Common myeloid progenitor, CD34-positive (primary cell): Measurements from ENCODE around the gene MT1A.

Experiments
- CTCF ChIA-PET: fragments of 350-600 bp; sonication (Branson Sonifier 250); formaldehyde crosslinking; loops from one replicate; lab custom pipeline; 2021; ENCODE audit warnings: antibody characterized with exemption; lab: Charles Lee
- POLR2A ChIA-PET: fragments of 350-600 bp; sonication (Branson Sonifier 250); formaldehyde crosslinking; loops from one replicate; lab custom pipeline; 2021; ENCODE audit warnings: antibody characterized with exemption; lab: Charles Lee
- DNase-seq, 3 donors: peaks; one replicate each; pipeline versions ENCODE4 v3.0.0 to v3.0.0-alpha.2; 2013
- H3K27ac ChIP-seq, 2 experiments: 1 replicate in 1 of 2; 2 replicates in 1 of 2; pipeline ENCODE4 v1.7.0; 2013; ENCODE audit warnings: inconsistent platforms in 2 of 2, low read length in 2 of 2, mild to moderate bottlenecking in 2 of 2, low read depth in 1 of 2, moderate library complexity in 1 of 2; ENCODE audit not compliant: severe bottlenecking in 2 of 2, insufficient read depth in 1 of 2, poor library complexity in 1 of 2
- H3K27me3 ChIP-seq, 5 experiments: replicated peaks in 2 of 5; 1 replicate in 3 of 5; 2 replicates in 2 of 5; pipeline versions ENCODE4 v1.6.1 to v1.7.0; 2013; ENCODE audit warnings: low read length in 4 of 5, mild to moderate bottlenecking in 2 of 5, moderate library complexity in 2 of 5, inconsistent platforms in 1 of 5; ENCODE audit not compliant: insufficient read depth in 5 of 5, control insufficient read depth in 4 of 5
- H3K36me3 ChIP-seq, 4 experiments: 1 replicate in 2 of 4; 2 replicates in 2 of 4; pipeline versions ENCODE4 v1.6.1 to v1.7.0; 2013; ENCODE audit warnings: low read length in 3 of 4, control low read depth in 1 of 4, mild to moderate bottlenecking in 1 of 4; ENCODE audit not compliant: control insufficient read depth in 4 of 4, insufficient read depth in 4 of 4
- H3K4me1 ChIP-seq, 4 experiments: 1 replicate in 3 of 4; 2 replicates in 1 of 4; pipeline versions ENCODE4 v1.6.1 to v1.7.1; 2013; ENCODE audit warnings: low read length in 3 of 4, mild to moderate bottlenecking in 3 of 4, control low read depth in 1 of 4, inconsistent platforms in 1 of 4, moderate library complexity in 1 of 4; ENCODE audit not compliant: control insufficient read depth in 4 of 4, insufficient read depth in 4 of 4; ENCODE audit errors: control extremely low read depth in 1 of 4
- H3K4me3 ChIP-seq, 7 experiments: 1 replicate in 4 of 7; 2 replicates in 3 of 7; pipeline versions ENCODE4 v1.5.1 to v1.7.0; 2013; ENCODE audit warnings: mild to moderate bottlenecking in 7 of 7, low read length in 6 of 7, moderate library complexity in 6 of 7, inconsistent platforms in 2 of 7, low read depth in 2 of 7, control low read depth in 1 of 7; ENCODE audit not compliant: insufficient read depth in 4 of 7, control insufficient read depth in 1 of 7; ENCODE audit errors: extremely low read depth in 1 of 7
- H3K9me3 ChIP-seq, 5 experiments: 1 replicate in 4 of 5; 2 replicates in 1 of 5; pipeline versions ENCODE4 v1.6.1 to v1.7.1; 2013; ENCODE audit warnings: low read length in 4 of 5, mild to moderate bottlenecking in 2 of 5, inconsistent platforms in 1 of 5, low read depth in 1 of 5, moderate library complexity in 1 of 5; ENCODE audit not compliant: control insufficient read depth in 4 of 5, insufficient read depth in 2 of 5; ENCODE audit errors: control extremely low read depth in 1 of 5
- WGBS: methylation state at CpG from one replicate; pipeline ENCODE4 v1.1.5; 2013; ENCODE audit not compliant: insufficient coverage; 5-methylcytosine and 5-hydroxymethylcytosine counted together

MT1A gene

GRCh38 chr16:56689171-56689570 lies 50.7 kb downstream of the MT1A start:
- no peak overlapping the region for H3K4me3 ChIP-seq
- H3K27ac ChIP-seq: no peak overlapping the region
- CTCF ChIA-PET: interaction anchor here (1.2 to 1.7 kb wide), 2 partner anchors 13 to 85 kb away, joined by 3 to 4 read pairs; no protein-coding TSS in a partner anchor
- no peak for DNase-seq
- no peaks in the 10 kb centered on the region for H3K36me3 ChIP-seq
- H3K4me1 ChIP-seq: no peaks in the 10 kb centered on the region
- peaks cover 0 to 14% (median 4%) of the 10 kb centered on the region in 5 experiments for H3K27me3 ChIP-seq
- 80% methylated on average over 2 of the region's 3 CpGs for WGBS
- H3K9me3 ChIP-seq: peaks cover 0 to 11% (median 8%) of the 10 kb centered on the region in 5 experiments
- POLR2A ChIA-PET: no interaction called here
